OCI-LY3 (cell line): ENCODE measurements around the gene ADD2.

Source experiments
- H2AFZ ChIP-seq: fragments of 200-600, 300-600 bp; shearing (Covaris generic); 2 replicates; pipeline ENCODE4 v1.6.0; 2014; ENCODE audit warnings: antibody characterized with exemption, low read depth, low read length
- H3K27ac ChIP-seq: fragments of 200-600, 300-600 bp; sonication (generic); 2 replicates; pipeline ENCODE4 v1.5.1; 2014; ENCODE audit warnings: mild to moderate bottlenecking, low read length, moderate library complexity, mixed read lengths
- H3K27me3 ChIP-seq: fragments of 200-600, 300-600 bp; sonication (generic); 2 replicates; pipeline ENCODE4 v1.6.1; 2014; ENCODE audit warnings: low read depth, low read length, mixed read lengths
- H3K36me3 ChIP-seq: fragments of 200-600, 300-600 bp; sonication (generic); replicated peaks from 2 replicates; pipeline ENCODE3; 2014; ENCODE audit warnings: low read depth, low read length, mixed read lengths
- H3K4me1 ChIP-seq: fragments of 300-600, 200-600 bp; sonication (generic); 2 replicates; pipeline ENCODE4 v1.6.1; 2014; ENCODE audit warnings: low read length, mixed read lengths
- H3K4me2 ChIP-seq: fragments of 200-600, 300-600 bp; sonication (generic); 2 replicates; pipeline ENCODE4 v1.6.1; 2014; ENCODE audit warnings: low read length, mixed read lengths
- H3K4me3 ChIP-seq: fragments of 300-600, 200-600 bp; sonication (generic); 2 replicates; pipeline ENCODE4 v1.5.1; 2014; ENCODE audit warnings: antibody characterized with exemption, mild to moderate bottlenecking, low read length, moderate library complexity
- H3K79me2 ChIP-seq: fragments of 300-600, 200-600 bp; shearing (Covaris generic); 2 replicates; pipeline ENCODE4 v1.6.1; 2014; ENCODE audit warnings: mild to moderate bottlenecking, low read length, mixed read lengths
- H3K9ac ChIP-seq: fragments of 300-600, 200-600 bp; shearing (Covaris generic); 2 replicates; pipeline ENCODE4 v1.6.0; 2014; ENCODE audit warnings: mild to moderate bottlenecking, low read length, moderate library complexity
- H3K9me3 ChIP-seq: fragments of 200-600, 300-600 bp; shearing (Covaris generic); 2 replicates; pipeline ENCODE4 v1.6.1; 2014; ENCODE audit warnings: low read length, mixed read lengths; ENCODE audit not compliant: insufficient read depth
- H4K20me1 ChIP-seq: fragments of 200-600, 300-600 bp; sonication (generic); 2 replicates; pipeline ENCODE4 v1.6.1; 2016; ENCODE audit warnings: low read length, mixed read lengths; ENCODE audit not compliant: insufficient read depth
- CTCF ChIP-seq: fragments of 200-600, 300-600 bp; sonication (generic); IDR thresholded peaks from 2 replicates; pipeline ENCODE4 v1.5.1; 2014; ENCODE audit warnings: antibody characterized with exemption, low read length, low read depth
- EZH2phosphoT487 ChIP-seq: fragments of 200-600 bp; shearing (Covaris generic); IDR thresholded peaks from 2 replicates; pipeline ENCODE4 v1.6.1; 2018; ENCODE audit warnings: antibody characterized with exemption, mixed run types, low read depth

The ADD2 gene

DNA sequence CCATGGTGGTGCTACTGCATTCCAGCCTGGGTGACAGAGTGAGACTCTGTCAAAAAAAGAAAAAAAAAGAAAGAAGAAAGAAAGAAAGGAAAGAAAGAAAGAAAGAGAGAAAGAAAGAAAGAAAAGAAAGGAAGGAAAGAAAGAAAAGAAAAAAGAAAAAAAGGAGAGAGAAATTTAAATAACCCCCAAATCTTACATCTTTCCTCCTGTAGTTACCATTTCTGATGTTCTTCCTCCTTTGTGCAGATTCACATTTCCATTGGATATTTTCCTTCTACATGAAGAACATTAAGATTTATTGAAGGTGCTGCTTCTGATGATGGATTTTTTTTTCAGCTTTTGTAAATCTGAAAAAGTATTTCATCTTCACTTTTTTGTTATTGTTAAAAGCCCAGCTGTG lies 117.0 kb downstream of the ADD2 start:
- TF ChIP-seq CTCF (no peak), EZH2phosphoT487 (no peak)
- Histone ChIP-seq H3K27me3 (peaks cover 39% of the 10 kb centered on the region), H3K27ac (no peak overlapping the region), H2AFZ (no peak overlapping the region), H3K79me2 (no peaks in the 10 kb centered on the region), H3K9me3 (0 out of 2 replicates have a peak, but pooled peaks cover 5% of the 10 kb centered on the region), H3K4me1 (no peaks in the 10 kb centered on the region), H3K9ac (no peak overlapping the region), H3K4me2 (no peak overlapping the region), H3K36me3 (no peaks in the 10 kb centered on the region), H4K20me1 (no peaks in the 10 kb centered on the region), H3K4me3 (no peak overlapping the region)

GRCh38 chr2:70648961-70649360 lies 119.0 kb downstream of the ADD2 start:
- no peak overlapping the region for H3K27ac ChIP-seq
- H3K36me3 ChIP-seq: no peaks in the 10 kb centered on the region
- H3K4me2 ChIP-seq: no peak overlapping the region
- no peak overlapping the region for H2AFZ ChIP-seq
- no peaks in the 10 kb centered on the region for H3K4me1 ChIP-seq
- TF ChIP-seq EZH2phosphoT487 (no peak), CTCF (no peak)
- no peaks in the 10 kb centered on the region for H4K20me1 ChIP-seq
- H3K9ac ChIP-seq: no peak overlapping the region
- H3K79me2 ChIP-seq: no peaks in the 10 kb centered on the region
- H3K4me3 ChIP-seq: no peak overlapping the region
- H3K9me3 ChIP-seq: 0 out of 2 replicates have a peak, but pooled peaks cover 5% of the 10 kb centered on the region
- H3K27me3 ChIP-seq: peaks cover 34% of the 10 kb centered on the region

DNA sequence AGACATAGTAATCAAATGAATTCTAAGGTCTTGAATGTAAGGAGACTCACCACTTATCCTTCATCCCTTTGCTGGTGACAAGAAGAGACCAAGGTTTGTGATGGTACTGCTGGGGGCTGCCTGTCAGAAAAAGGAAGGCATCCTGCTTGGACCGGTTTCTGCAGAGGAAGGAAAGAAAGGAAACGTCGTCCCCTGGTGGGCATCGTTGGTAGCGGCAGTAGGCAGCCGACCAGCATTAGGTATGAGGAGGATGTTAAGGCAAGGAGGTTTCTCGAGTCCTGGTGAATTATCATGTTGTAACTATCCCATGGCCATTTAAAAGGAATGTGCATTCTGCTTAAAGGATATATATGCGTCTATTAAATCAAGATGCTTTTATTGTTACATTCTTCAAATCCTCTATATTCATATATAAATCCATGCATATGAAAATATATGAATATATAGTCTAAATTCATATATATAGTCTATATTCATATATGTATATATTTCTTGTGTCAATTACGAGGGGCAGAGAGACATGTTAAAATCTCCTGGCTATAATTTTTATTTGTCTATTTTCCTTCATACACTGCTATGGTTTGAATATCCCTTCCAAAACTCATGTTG lies 120.0 kb downstream of the ADD2 start:
- Histone ChIP-seq H3K4me2 (no peak overlapping the region), H3K27me3 (peaks cover 27% of the 10 kb centered on the region; the same call in 1 of the 2 replicates), H3K9me3 (0 out of 2 replicates have a peak, but pooled peaks cover 5% of the 10 kb centered on the region), H3K4me3 (no peak overlapping the region), H2AFZ (no peak overlapping the region), H4K20me1 (no peaks in the 10 kb centered on the region), H3K9ac (no peak overlapping the region), H3K27ac (no peak overlapping the region), H3K79me2 (no peaks in the 10 kb centered on the region), H3K36me3 (no peaks in the 10 kb centered on the region), H3K4me1 (no peaks in the 10 kb centered on the region)
- TF ChIP-seq CTCF (peak; percentile 94), EZH2phosphoT487 (no peak)

DNA sequence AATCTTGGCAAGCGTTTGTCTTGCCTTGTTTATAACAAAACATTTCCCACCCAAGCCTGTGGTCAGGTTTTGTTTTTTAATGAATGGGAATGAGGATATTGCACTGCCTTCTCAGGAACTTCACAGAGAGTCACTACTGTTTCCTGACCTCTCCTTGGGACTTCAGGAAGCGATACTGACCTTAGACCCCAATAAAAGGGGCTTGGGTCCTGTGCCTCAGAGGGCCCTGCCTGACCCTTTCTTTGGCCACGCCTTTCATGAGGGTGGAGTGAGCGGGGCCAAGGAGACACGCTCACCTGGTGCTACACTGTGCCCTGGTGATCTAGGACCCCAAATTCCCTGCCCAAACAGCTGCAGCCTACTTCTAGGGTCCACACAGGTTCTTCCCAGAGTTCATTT lies 121.6 kb downstream of the ADD2 start:
- TF ChIP-seq EZH2phosphoT487 (no peak), CTCF (no peak)
- no peak overlapping the region for H2AFZ ChIP-seq
- H3K27me3 ChIP-seq: peaks cover 16% of the 10 kb centered on the region
- H3K27ac ChIP-seq: no peak overlapping the region
- H3K4me2 ChIP-seq: no peak overlapping the region
- H3K4me1 ChIP-seq: no peaks in the 10 kb centered on the region
- H4K20me1 ChIP-seq: no peaks in the 10 kb centered on the region
- 0 out of 2 replicates have a peak, but pooled peaks cover 2% of the 10 kb centered on the region for H3K9me3 ChIP-seq
- no peaks in the 10 kb centered on the region for H3K79me2 ChIP-seq
- no peak overlapping the region for H3K4me3 ChIP-seq
- H3K9ac ChIP-seq: no peak overlapping the region
- H3K36me3 ChIP-seq: no peaks in the 10 kb centered on the region
